GM23338 (cell line): ENCODE measurements around the gene SSU72. TPM values are rescaled to one million over a fixed set of nuclear protein-coding genes. Genes with fewer than 3 reads are reported as not detected.
"Not testable (repeated sequence)": the region's sequence is repeated elsewhere in the genome, so short reads cannot be mapped to it uniquely, and the experiment has no call there.

Experiments used
- ATAC-seq: fragments of 200-7000 bp; cut with Tn5 transposase; 3 replicates; pipeline ENCODE4 v1.9.1; 2020
- DNase-seq: peaks from one replicate; pipeline ENCODE4 v3.0.0-alpha.2; 2015; ENCODE audit warnings: low spot score
- H2AFZ ChIP-seq: fragments of 200-600 bp; sonication (generic); 2 replicates; pipeline ENCODE4 v1.8.0; 2016; ENCODE audit warnings: antibody characterized with exemption, mild to moderate bottlenecking, moderate library complexity
- H3F3A ChIP-seq: fragments of 200-600 bp; sonication (generic); replicated peaks from 2 replicates; pipeline ENCODE4 v1.8.0; 2017; ENCODE audit warnings: antibody characterized with exemption, mixed run types, low read depth
- H3K27ac ChIP-seq: fragments of 200-600 bp; sonication (generic); 2 replicates; pipeline ENCODE4 v1.6.1; 2016; ENCODE audit warnings: low read depth
- H3K27me3 ChIP-seq: fragments of 200-600 bp; sonication (generic); 2 replicates; pipeline ENCODE4 v1.8.0; 2016; ENCODE audit warnings: mild to moderate bottlenecking, mixed run types, moderate library complexity; ENCODE audit not compliant: insufficient read depth
- H3K36me3 ChIP-seq: fragments of 200-600 bp; sonication (generic); 2 replicates; pipeline ENCODE4 v1.8.0; 2016; ENCODE audit warnings: mild to moderate bottlenecking; ENCODE audit not compliant: insufficient read depth
- H3K4me1 ChIP-seq: fragments of 200-600 bp; sonication (generic); 2 replicates; pipeline ENCODE4 v1.8.0; 2016; ENCODE audit warnings: mild to moderate bottlenecking, moderate library complexity; ENCODE audit not compliant: insufficient read depth
- H3K4me2 ChIP-seq: fragments of 200-600 bp; sonication (generic); 2 replicates; pipeline ENCODE4 v1.7.1; 2017; ENCODE audit warnings: mixed run types
- H3K4me3 ChIP-seq: fragments of 200-600 bp; sonication (generic); 2 replicates; pipeline ENCODE4 v1.6.1; 2016; ENCODE audit warnings: mixed run types
- H3K79me2 ChIP-seq: fragments of 200-600 bp; sonication (generic); replicated peaks from 2 replicates; pipeline ENCODE4 v1.8.0; 2017; ENCODE audit warnings: mild to moderate bottlenecking; ENCODE audit not compliant: insufficient read depth
- H3K9me2 ChIP-seq: fragments of 200-600 bp; sonication (generic); 2 replicates; pipeline ENCODE4 v1.8.0; 2017; ENCODE audit not compliant: insufficient read depth
- H4K20me1 ChIP-seq: fragments of 200-600 bp; sonication (generic); replicated peaks from 2 replicates; pipeline ENCODE4 v1.8.0; 2017; ENCODE audit warnings: mild to moderate bottlenecking; ENCODE audit not compliant: insufficient read depth
- H3K27ac Mint-ChIP-seq: 2 replicates; pipeline ENCODE4 v1.8.0; 2020; ENCODE audit warnings: inconsistent platforms, mild to moderate bottlenecking, moderate library complexity, mixed read lengths
- H3K27me3 Mint-ChIP-seq: 3 replicates; pipeline ENCODE4 v1.8.0; 2022; ENCODE audit warnings: low read depth, mild to moderate bottlenecking, moderate library complexity, mixed read lengths, inconsistent platforms; ENCODE audit not compliant: insufficient read depth, poor library complexity
- H3K36me3 Mint-ChIP-seq: 3 replicates; pipeline ENCODE4 v1.8.0; 2021; ENCODE audit warnings: low read depth, mild to moderate bottlenecking, inconsistent platforms, moderate library complexity, mixed read lengths
- H3K4me1 Mint-ChIP-seq: 3 replicates; pipeline ENCODE4 v1.8.0; 2020; ENCODE audit warnings: mild to moderate bottlenecking, inconsistent platforms, mixed read lengths
- H3K4me3 Mint-ChIP-seq: 3 replicates; pipeline ENCODE4 v1.8.0; 2021; ENCODE audit warnings: moderate library complexity, mild to moderate bottlenecking, inconsistent platforms, mixed read lengths
- H3K9me3 Mint-ChIP-seq: 3 replicates; pipeline ENCODE4 v1.8.0; 2020; ENCODE audit warnings: moderate library complexity, mild to moderate bottlenecking, inconsistent platforms, mixed read lengths
- EZH2phosphoT487 ChIP-seq: fragments of 200-600 bp; sonication (generic); IDR thresholded peaks from one replicate; pipeline ENCODE4 v1.8.1; 2018; ENCODE audit warnings: antibody characterized with exemption; ENCODE audit not compliant: unreplicated experiment
- polyA plus RNA-seq: library from polyadenylated mRNA; unstranded; fragments of >200 nt; fragmentation: Nextera tagmentation; extraction: Ambion mirVana; gene quantifications from 2 replicates; pipeline ENCODE4 v1.2.1, GENCODE V29; 2016
- total RNA-seq: library from RNA; depleted of rRNA; stranded (reverse); fragments of >200 nt; shearing (Covaris generic); gene quantifications from 2 replicates; pipeline ENCODE4 v1.2.3, GENCODE V29; 2014
- TF ChIP-seq, protein P1 (sequence below), 2 experiments: fragments of 200-600 bp in 1 of 2; sonication (generic) in 1 of 2; conservative IDR thresholded peaks; 2 replicates each; pipeline versions ENCODE4 v1.5.1 to v1.6.1; 2016 to 2017; ENCODE audit warnings: antibody characterized with exemption in 2 of 2, low read depth in 2 of 2, mild to moderate bottlenecking in 2 of 2, moderate library complexity in 1 of 2
- TF ChIP-seq, protein P2 (sequence below): fragments of 250-450 bp; sonication (Bioruptor Pico); IDR thresholded peaks from 2 replicates; pipeline ENCODE4 v1.5.0; 2020; ENCODE audit warnings: mild to moderate bottlenecking, moderate library complexity

The SSU72 gene
- total and polyA plus RNA-seq, 2 experiments from 2014 or later, result 148 to 248 TPM

DNA sequence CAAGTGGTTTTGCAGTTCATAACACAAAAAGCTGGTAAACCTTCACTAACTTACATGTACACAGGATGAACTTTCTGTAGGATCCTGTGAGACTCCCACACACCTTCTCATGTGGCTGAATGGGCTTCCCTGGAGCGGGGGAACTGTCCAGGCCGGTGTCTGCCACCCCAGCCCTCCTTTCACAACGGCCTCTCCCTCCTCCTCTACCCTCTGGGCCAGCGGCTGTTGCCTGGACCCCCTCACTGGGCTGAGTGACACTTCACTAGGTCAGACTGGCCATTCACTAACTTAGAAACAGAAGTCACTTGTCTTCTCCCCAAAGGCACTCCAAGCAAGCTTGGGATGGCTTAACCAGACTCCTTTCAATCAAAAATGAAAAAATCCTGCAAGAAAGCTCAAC, 16.1 kb downstream of the SSU72 start:
- Mint-ChIP-seq H3K36me3 (peaks cover 29% of the 10 kb centered on the region), H3K4me1 (no peaks in the 10 kb centered on the region; the same call in 2 of the 3 replicates), H3K27ac (no peak overlapping the region), H3K4me3 (no peak overlapping the region), H3K27me3 (peaks cover 17% of the 10 kb centered on the region), H3K9me3 (no peaks in the 10 kb centered on the region)
- H3K36me3 ChIP-seq, result peaks cover 10% of the 10 kb centered on the region; the same call in 1 of the 2 replicates
- TF ChIP-seq, protein P1, sequence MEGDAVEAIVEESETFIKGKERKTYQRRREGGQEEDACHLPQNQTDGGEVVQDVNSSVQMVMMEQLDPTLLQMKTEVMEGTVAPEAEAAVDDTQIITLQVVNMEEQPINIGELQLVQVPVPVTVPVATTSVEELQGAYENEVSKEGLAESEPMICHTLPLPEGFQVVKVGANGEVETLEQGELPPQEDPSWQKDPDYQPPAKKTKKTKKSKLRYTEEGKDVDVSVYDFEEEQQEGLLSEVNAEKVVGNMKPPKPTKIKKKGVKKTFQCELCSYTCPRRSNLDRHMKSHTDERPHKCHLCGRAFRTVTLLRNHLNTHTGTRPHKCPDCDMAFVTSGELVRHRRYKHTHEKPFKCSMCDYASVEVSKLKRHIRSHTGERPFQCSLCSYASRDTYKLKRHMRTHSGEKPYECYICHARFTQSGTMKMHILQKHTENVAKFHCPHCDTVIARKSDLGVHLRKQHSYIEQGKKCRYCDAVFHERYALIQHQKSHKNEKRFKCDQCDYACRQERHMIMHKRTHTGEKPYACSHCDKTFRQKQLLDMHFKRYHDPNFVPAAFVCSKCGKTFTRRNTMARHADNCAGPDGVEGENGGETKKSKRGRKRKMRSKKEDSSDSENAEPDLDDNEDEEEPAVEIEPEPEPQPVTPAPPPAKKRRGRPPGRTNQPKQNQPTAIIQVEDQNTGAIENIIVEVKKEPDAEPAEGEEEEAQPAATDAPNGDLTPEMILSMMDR (conservative IDR thresholded peaks at IDR 0.05; ENCODE audit: low read depth in 2 of 2), result no peak
- no peak overlapping the region for H2AFZ ChIP-seq
- ATAC-seq (peak; percentile 15; the same call in 2 of the 3 replicates), DNase-seq (no peak)
- no peaks in the 10 kb centered on the region for H3K4me1 ChIP-seq
- no peaks in the 10 kb centered on the region for H3K27me3 ChIP-seq
- no peak overlapping the region for H3K4me3 ChIP-seq
- no peaks in the 10 kb centered on the region for H3K9me2 ChIP-seq
- H4K20me1 ChIP-seq, result peaks cover 9% of the 10 kb centered on the region
- no peak overlapping the region for H3K4me2 ChIP-seq
- peaks cover 7% of the 10 kb centered on the region for H3K79me2 ChIP-seq
- no peak overlapping the region for H3K27ac ChIP-seq
- H3F3A ChIP-seq, result peaks cover 13% of the 10 kb centered on the region

DNA sequence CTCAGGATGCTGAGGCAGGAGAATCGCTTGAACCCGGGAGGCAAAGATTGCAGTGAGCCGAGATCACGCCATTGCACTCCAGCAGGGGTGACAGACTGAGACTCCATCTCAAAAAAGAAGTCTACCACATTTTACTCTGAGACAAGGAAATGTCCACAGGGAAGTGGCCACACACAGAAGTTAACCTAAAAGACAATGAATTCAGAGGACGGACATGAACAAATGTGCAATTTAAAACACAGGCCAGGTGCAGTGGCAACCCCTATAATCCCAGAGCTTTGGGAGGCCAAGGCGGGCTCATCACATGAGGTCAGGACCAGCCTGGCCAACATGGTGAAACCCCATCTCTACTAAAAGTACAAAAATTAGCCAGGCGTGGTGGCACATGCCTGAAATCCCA, 17.0 kb downstream of the SSU72 start:
- H3K9me2 ChIP-seq, DNase-seq, ATAC-seq, H2AFZ ChIP-seq, H3K4me3 Mint-ChIP-seq, H3K27ac ChIP-seq, H3K4me2 ChIP-seq, H3K4me1 ChIP-seq, H3K36me3 ChIP-seq, H3K9me3 Mint-ChIP-seq, H3K27me3 ChIP-seq, H3K4me1 Mint-ChIP-seq, H3K4me3 ChIP-seq, H3K27ac Mint-ChIP-seq: not testable (repeated sequence)
- peaks cover 20% of the 10 kb centered on the region for H3K36me3 Mint-ChIP-seq
- Histone ChIP-seq H3K79me2 (peaks cover 14% of the 10 kb centered on the region), H3F3A (peaks cover 13% of the 10 kb centered on the region; the same call in 1 of the 2 replicates), H4K20me1 (peaks cover 14% of the 10 kb centered on the region)
- peaks cover 15% of the 10 kb centered on the region for H3K27me3 Mint-ChIP-seq

DNA sequence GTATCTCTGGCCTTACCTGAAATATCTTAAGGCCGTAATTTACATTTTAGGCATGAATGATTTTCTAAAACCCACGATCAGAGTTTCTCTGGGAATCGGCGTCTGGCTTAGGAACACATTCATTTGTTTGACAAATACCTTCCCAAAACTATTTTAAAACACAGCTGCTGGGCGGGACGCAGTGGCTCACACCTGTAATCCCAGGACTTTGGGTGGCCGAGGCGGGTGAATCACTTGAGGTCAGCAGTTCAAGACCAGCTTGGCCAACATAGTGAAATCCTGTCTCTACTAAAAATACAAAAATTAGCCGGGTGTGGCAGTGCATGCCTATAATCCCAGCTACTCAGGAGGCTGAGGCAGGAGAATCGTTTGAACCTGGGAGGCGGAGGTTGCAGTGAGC, 17.7 kb downstream of the SSU72 start:
- not testable (repeated sequence) for H3K27me3 ChIP-seq, H3K36me3 ChIP-seq, H2AFZ ChIP-seq, H3K4me3 ChIP-seq, H3K27ac Mint-ChIP-seq, DNase-seq, H3K27ac ChIP-seq, H3K9me2 ChIP-seq, H3K4me1 Mint-ChIP-seq, H3K4me2 ChIP-seq, ATAC-seq, H3K9me3 Mint-ChIP-seq, H3K4me3 Mint-ChIP-seq, H3K4me1 ChIP-seq
- Mint-ChIP-seq H3K27me3 (peaks cover 15% of the 10 kb centered on the region), H3K36me3 (peaks cover 12% of the 10 kb centered on the region)
- peaks cover 17% of the 10 kb centered on the region for H3K79me2 ChIP-seq
- peaks cover 18% of the 10 kb centered on the region for H4K20me1 ChIP-seq
- H3F3A ChIP-seq, result peaks cover 12% of the 10 kb centered on the region; the same call in 1 of the 2 replicates

DNA sequence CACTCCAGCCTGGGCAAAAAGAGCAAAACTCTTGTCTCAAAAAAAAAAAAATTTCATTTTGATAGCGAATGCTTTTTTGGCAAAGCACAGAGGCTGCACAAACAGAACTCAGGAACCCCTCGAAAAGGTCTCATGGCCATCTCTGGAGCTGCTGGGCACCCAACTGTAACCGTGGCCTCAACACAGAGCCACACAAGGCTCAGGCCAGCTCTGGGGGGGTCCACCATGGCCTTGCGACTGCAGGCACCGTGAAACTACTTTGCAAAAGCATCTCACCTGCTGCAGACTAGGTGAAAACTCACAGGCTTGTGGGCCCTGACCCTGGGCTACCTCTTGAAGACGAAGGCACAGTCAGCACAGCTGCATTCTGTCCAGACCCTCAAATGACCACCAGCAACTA, 18.2 kb downstream of the SSU72 start:
- H3K9me2 ChIP-seq, result no peaks in the 10 kb centered on the region
- no peak for ATAC-seq
- no peak overlapping the region for H3K27ac ChIP-seq
- peak overlapping the region; percentile 52; the same call in 1 of the 2 replicates for H3K27ac Mint-ChIP-seq
- peaks cover 15% of the 10 kb centered on the region for H3K27me3 Mint-ChIP-seq
- no peak for DNase-seq
- H3K4me2 ChIP-seq, result no peak overlapping the region
- peaks cover 19% of the 10 kb centered on the region for H4K20me1 ChIP-seq
- H3K36me3 ChIP-seq, result no peaks in the 10 kb centered on the region
- no peaks in the 10 kb centered on the region for H3K9me3 Mint-ChIP-seq
- H3F3A ChIP-seq, result 0 out of 2 replicates have a peak, but pooled peaks cover 13% of the 10 kb centered on the region
- H3K4me1 Mint-ChIP-seq, result no peaks in the 10 kb centered on the region; the same call in 2 of the 3 replicates
- H2AFZ ChIP-seq, result no peak overlapping the region
- H3K4me3 Mint-ChIP-seq, result no peak overlapping the region
- H3K27me3 ChIP-seq, result no peaks in the 10 kb centered on the region
- no peak overlapping the region for H3K4me3 ChIP-seq
- no peaks in the 10 kb centered on the region for H3K4me1 ChIP-seq
- peaks cover 17% of the 10 kb centered on the region for H3K79me2 ChIP-seq
- peaks cover 8% of the 10 kb centered on the region for H3K36me3 Mint-ChIP-seq
- TF ChIP-seq, protein P2, sequence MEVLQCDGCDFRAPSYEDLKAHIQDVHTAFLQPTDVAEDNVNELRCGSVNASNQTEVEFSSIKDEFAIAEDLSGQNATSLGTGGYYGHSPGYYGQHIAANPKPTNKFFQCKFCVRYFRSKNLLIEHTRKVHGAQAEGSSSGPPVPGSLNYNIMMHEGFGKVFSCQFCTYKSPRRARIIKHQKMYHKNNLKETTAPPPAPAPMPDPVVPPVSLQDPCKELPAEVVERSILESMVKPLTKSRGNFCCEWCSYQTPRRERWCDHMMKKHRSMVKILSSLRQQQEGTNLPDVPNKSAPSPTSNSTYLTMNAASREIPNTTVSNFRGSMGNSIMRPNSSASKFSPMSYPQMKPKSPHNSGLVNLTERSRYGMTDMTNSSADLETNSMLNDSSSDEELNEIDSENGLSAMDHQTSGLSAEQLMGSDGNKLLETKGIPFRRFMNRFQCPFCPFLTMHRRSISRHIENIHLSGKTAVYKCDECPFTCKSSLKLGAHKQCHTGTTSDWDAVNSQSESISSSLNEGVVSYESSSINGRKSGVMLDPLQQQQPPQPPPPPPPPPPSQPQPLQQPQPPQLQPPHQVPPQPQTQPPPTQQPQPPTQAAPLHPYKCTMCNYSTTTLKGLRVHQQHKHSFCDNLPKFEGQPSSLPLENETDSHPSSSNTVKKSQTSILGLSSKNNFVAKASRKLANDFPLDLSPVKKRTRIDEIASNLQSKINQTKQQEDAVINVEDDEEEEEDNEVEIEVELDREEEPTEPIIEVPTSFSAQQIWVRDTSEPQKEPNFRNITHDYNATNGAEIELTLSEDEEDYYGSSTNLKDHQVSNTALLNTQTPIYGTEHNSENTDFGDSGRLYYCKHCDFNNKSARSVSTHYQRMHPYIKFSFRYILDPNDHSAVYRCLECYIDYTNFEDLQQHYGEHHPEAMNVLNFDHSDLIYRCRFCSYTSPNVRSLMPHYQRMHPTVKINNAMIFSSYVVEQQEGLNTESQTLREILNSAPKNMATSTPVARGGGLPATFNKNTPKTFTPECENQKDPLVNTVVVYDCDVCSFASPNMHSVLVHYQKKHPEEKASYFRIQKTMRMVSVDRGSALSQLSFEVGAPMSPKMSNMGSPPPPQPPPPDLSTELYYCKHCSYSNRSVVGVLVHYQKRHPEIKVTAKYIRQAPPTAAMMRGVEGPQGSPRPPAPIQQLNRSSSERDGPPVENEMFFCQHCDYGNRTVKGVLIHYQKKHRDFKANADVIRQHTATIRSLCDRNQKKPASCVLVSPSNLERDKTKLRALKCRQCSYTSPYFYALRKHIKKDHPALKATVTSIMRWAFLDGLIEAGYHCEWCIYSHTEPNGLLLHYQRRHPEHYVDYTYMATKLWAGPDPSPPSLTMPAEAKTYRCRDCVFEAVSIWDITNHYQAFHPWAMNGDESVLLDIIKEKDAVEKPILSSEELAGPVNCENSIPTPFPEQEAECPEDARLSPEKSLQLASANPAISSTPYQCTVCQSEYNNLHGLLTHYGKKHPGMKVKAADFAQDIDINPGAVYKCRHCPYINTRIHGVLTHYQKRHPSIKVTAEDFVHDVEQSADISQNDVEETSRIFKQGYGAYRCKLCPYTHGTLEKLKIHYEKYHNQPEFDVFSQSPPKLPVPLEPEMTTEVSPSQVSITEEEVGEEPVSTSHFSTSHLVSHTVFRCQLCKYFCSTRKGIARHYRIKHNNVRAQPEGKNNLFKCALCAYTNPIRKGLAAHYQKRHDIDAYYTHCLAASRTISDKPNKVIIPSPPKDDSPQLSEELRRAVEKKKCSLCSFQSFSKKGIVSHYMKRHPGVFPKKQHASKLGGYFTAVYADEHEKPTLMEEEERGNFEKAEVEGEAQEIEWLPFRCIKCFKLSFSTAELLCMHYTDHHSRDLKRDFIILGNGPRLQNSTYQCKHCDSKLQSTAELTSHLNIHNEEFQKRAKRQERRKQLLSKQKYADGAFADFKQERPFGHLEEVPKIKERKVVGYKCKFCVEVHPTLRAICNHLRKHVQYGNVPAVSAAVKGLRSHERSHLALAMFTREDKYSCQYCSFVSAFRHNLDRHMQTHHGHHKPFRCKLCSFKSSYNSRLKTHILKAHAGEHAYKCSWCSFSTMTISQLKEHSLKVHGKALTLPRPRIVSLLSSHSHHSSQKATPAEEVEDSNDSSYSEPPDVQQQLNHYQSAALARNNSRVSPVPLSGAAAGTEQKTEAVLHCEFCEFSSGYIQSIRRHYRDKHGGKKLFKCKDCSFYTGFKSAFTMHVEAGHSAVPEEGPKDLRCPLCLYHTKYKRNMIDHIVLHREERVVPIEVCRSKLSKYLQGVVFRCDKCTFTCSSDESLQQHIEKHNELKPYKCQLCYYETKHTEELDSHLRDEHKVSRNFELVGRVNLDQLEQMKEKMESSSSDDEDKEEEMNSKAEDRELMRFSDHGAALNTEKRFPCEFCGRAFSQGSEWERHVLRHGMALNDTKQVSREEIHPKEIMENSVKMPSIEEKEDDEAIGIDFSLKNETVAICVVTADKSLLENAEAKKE (CRISPR knock-in tag), result no peak
- TF ChIP-seq EZH2phosphoT487, result no peak
